Measurements from ENCODE around the gene SPAG9.
A peak's percentile ranks its signal among the peaks of the same experiment; 100 is the strongest.

Gene SPAG9, protein sequence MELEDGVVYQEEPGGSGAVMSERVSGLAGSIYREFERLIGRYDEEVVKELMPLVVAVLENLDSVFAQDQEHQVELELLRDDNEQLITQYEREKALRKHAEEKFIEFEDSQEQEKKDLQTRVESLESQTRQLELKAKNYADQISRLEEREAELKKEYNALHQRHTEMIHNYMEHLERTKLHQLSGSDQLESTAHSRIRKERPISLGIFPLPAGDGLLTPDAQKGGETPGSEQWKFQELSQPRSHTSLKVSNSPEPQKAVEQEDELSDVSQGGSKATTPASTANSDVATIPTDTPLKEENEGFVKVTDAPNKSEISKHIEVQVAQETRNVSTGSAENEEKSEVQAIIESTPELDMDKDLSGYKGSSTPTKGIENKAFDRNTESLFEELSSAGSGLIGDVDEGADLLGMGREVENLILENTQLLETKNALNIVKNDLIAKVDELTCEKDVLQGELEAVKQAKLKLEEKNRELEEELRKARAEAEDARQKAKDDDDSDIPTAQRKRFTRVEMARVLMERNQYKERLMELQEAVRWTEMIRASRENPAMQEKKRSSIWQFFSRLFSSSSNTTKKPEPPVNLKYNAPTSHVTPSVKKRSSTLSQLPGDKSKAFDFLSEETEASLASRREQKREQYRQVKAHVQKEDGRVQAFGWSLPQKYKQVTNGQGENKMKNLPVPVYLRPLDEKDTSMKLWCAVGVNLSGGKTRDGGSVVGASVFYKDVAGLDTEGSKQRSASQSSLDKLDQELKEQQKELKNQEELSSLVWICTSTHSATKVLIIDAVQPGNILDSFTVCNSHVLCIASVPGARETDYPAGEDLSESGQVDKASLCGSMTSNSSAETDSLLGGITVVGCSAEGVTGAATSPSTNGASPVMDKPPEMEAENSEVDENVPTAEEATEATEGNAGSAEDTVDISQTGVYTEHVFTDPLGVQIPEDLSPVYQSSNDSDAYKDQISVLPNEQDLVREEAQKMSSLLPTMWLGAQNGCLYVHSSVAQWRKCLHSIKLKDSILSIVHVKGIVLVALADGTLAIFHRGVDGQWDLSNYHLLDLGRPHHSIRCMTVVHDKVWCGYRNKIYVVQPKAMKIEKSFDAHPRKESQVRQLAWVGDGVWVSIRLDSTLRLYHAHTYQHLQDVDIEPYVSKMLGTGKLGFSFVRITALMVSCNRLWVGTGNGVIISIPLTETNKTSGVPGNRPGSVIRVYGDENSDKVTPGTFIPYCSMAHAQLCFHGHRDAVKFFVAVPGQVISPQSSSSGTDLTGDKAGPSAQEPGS (N-terminal part only)

DNA sequence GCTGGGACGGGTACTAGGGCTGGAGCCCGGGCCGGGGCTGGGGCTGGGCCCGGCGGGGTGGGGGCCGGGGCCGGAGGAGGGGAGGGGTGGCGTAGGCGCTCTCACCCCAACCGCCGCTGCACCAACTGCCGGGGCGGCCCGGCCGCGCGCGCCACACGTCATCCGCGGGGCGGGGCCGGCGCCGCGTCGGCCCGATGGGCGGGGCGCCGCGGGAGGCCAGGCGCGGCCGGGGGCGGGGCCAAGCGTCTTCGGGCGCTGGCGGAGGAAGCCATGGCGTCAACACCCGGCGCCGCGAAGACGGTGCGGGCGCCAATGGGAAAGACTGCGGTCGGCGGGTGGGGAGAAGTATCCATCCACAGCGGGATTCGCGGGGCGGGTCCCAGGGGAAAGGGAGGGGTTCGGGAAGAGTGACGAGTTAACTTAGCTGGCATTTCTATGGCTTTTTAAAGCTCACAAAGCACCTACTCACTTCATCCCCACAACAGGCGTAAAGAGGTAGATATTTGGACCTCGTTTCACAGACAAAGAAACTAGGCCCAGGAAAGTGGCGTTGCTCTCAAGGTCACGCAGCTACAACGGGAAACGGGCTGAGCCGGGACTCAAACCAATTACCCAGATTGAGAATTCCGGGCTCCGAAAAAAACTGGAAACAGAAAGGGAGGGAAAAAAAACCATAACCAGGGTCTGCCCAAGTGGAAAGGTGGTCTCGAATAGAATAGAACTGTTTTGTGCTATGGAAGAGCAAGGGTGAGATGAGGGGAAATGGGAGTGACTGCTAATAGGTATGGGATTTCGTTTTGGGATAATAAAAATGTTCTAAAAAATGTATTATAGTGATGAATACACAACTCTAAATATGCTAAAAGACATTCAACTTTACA, at the start of gene SPAG9:
Gene SPAG9, minus strand, starts transcription at position 130 of the 881 bp plus-strand sequence. CDS start 212 bp downstream, outside the sequence.
- H3K27me3 ChIP-seq (ENCODE audit: insufficient read depth, low read length): no peaks in the 10 kb centered on the region
- peak within 1 kb of the TSS; percentile 70 for H2AFZ ChIP-seq (ENCODE audit: low read depth, low read length)
- peak within 1 kb of the TSS; percentile 87 for H3K4me3 ChIP-seq (ENCODE audit: low read length)
- H3K9me3 ChIP-seq (ENCODE audit: low read length): no peaks in the 10 kb centered on the region
- peaks cover 22% of the 10 kb centered on the region for H3K4me1 ChIP-seq (ENCODE audit: insufficient read depth, low read length)
- no peaks in the 10 kb centered on the region for H3K36me3 ChIP-seq (ENCODE audit: insufficient read depth, low read length)

DNA sequence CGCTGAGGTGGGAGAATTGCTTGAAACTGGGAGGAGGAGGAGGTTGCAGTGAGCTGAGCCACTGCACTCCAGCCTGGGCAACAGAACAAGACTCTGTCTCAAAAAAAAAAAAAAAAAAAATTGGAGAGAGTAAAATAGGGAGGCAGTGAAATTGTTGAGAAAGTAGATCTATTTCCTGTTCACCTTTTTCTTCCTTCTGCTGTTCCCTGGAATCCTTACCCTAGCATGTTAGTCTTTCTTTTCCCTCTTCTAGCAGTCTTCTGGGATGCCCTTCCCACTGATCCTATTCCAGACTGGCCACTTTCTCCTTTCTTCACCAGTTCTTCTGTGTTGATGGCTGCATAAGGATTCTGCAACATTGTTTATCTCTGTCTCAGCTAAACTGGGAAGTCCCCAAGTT, 48.7 kb upstream of the SPAG9 start:
- H3K4me1 ChIP-seq (ENCODE audit: insufficient read depth, low read length): peaks cover 8% of the 10 kb centered on the region
- no peaks in the 10 kb centered on the region for H3K27me3 ChIP-seq (ENCODE audit: insufficient read depth, low read length)
- H3K36me3 ChIP-seq (ENCODE audit: insufficient read depth, low read length): peaks cover 37% of the 10 kb centered on the region
- no peak overlapping the region for H3K4me3 ChIP-seq (ENCODE audit: low read length)
- H3K9me3 ChIP-seq (ENCODE audit: low read length): no peaks in the 10 kb centered on the region
- H2AFZ ChIP-seq (ENCODE audit: low read depth, low read length): no peak overlapping the region

DNA sequence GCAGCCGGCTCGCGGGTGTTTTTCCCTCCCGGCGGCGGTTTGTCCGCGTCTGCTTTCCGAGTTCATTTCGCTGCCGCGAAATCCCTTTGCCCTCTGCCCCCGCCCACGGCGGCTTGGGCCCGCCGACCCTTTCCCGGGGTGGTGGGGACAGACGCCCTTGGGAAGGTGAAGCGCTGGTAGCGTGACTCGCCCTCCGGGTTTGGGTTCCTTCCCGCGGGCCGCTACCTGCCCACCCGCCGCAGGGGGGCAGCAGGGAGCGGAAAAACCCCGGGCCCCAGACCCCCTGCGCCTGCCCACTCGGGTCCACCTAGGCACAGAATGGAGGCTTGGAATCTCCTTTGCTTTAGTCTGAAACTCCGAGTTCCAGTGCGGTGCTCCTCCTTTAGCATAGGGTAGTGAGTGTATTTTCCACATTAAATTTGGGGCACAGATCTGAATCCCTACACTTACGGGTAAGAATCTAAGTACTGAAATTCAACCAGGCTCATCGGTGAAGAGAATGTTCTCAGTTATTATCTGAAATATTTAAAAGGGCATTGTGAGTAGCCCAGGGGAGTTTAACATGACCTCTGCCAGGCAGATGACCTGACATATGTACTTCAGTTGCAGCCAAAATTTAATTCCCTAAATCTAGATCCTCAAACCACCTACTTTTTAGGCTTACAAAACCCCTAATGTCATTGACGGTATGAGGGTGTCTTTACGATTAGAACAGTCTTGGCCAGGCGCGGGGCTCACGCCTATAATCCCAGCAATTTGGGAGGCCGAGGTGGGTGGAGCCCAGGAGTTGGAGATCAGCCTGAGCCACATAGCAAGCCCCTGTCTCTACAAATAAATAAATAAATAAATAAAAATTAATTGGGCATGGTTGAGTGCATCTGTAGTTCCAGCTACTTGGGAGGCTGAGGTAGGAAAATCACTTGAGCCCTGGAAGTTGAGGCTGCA, 46.6 kb upstream of the SPAG9 start:
- Histone ChIP-seq H3K4me3 (ENCODE audit: low read length) (peak overlapping the region; percentile 57), H3K36me3 (ENCODE audit: insufficient read depth, low read length) (peaks cover 43% of the 10 kb centered on the region), H3K27me3 (ENCODE audit: insufficient read depth, low read length) (no peaks in the 10 kb centered on the region), H3K9me3 (ENCODE audit: low read length) (no peaks in the 10 kb centered on the region), H3K4me1 (ENCODE audit: insufficient read depth, low read length) (peaks cover 8% of the 10 kb centered on the region), H2AFZ (ENCODE audit: low read depth, low read length) (peak overlapping the region; percentile 78)

DNA sequence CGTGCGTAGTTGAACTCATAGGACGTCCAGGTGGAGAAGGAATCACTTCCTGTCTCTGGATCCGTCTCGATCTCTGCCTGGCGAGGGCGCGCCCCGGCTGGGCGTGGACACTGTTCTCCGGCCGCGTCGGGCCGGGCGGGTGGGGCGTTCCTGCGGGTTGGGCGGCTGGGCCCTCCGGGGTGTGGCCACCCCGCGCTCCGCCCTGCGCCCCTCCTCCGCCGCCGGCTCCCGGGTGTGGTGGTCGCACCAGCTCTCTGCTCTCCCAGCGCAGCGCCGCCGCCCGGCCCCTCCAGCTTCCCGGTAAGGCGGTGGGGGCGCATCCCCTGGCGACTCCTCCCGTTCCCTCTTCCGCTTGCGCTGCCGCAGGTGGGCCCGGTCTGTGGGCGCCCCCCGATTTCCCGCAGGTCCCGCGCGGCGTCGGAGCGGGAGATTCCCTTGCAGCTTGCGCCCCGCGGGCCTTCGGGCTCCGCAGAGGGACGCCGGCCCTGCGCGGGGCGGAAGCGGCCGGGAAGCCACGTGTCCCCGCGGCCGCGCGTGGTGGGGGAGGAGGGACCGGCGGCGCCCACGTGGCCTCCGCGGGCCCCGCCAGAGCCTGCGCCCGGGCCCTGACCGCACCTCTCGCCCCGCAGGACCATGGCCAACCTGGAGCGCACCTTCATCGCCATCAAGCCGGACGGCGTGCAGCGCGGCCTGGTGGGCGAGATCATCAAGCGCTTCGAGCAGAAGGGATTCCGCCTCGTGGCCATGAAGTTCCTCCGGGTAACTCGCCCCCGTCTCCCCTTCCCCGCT, 45.7 kb upstream of the SPAG9 start, which contains the start of gene NME2:
Gene NME2, plus strand, starts transcription at position 214 of the 789 bp plus-strand sequence. Its CDS starts 420 bp downstream, at position 634.
- peak within 1 kb of the TSS; percentile 78 for H2AFZ ChIP-seq (ENCODE audit: low read depth, low read length)
- peaks cover 8% of the 10 kb centered on the region for H3K4me1 ChIP-seq (ENCODE audit: insufficient read depth, low read length)
- H3K36me3 ChIP-seq (ENCODE audit: insufficient read depth, low read length): peaks cover 46% of the 10 kb centered on the region
- H3K27me3 ChIP-seq (ENCODE audit: insufficient read depth, low read length): no peaks in the 10 kb centered on the region
- H3K4me3 ChIP-seq (ENCODE audit: low read length): peak within 1 kb of the TSS; percentile 57
- H3K9me3 ChIP-seq (ENCODE audit: low read length): no peaks in the 10 kb centered on the region

DNA sequence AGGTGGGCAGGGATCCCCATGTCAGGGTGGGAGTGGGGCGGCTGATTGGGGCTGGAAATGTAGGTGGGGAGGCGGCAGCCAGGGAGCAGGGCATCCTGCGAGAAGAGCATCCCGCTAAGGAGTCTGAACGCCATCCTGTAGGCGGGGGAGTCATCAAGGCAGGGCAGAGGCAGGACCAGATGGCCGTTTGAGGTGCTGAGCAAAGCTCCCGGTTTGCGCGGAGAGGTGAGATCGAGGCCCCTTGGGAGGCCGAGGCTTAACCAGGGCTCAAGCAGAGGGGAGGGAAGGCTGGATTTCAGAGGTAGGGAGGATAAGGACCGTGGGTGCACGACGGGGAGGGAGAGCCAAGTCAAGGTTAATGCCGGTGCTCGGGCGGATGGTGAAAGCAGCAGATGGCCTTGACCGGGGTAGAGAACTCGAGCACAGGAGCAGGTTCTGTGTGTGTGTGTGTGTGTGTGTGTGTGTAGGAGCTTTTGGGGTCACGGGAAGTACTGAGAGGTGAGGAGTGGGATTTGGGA, 45.1 kb upstream of the SPAG9 start:
- Histone ChIP-seq H3K9me3 (ENCODE audit: low read length) (no peaks in the 10 kb centered on the region), H3K4me1 (ENCODE audit: insufficient read depth, low read length) (peaks cover 8% of the 10 kb centered on the region), H2AFZ (ENCODE audit: low read depth, low read length) (peak overlapping the region; percentile 78), H3K4me3 (ENCODE audit: low read length) (peak overlapping the region; percentile 57), H3K27me3 (ENCODE audit: insufficient read depth, low read length) (no peaks in the 10 kb centered on the region), H3K36me3 (ENCODE audit: insufficient read depth, low read length) (peaks cover 44% of the 10 kb centered on the region)

DNA sequence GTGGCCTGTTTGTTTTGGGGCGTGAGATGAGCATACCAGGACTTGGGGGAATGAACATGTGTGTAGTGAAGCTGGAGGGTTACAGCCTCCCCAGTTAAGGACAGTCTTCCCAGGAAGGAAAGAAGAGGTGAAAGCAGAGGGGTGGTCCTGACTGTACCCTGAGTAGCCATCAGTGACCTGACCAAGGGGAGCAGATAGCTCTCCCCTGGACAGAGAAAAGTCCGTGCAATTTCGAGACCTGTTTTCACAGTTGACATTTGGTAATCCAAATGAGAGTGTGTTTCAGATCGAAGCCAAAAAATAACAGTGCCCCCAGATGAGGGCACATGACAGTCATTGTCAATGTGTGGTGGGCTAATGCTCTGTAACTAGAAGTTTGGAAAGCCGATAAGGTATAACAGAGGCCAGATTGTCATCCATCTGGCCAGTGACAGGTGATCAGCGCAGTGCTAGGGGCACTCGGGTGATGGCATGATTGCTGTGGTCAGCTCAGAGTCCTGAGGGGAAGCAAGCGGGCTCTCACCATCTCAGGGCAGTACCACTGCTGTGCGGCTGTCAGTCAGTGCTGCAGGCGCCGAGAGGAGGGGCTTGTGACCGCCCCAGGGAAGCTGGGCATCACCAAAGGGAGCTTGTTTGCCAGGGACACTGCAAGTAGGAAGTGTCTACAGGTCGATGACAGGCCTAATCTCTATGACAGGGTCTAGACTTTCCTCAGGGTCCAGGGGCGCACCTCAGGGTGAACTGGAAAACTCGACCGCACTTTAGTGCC, 44.4 kb upstream of the SPAG9 start:
- Histone ChIP-seq H3K4me1 (ENCODE audit: insufficient read depth, low read length) (peaks cover 8% of the 10 kb centered on the region), H3K4me3 (ENCODE audit: low read length) (peak overlapping the region; percentile 57), H3K9me3 (ENCODE audit: low read length) (no peaks in the 10 kb centered on the region), H3K27me3 (ENCODE audit: insufficient read depth, low read length) (no peaks in the 10 kb centered on the region), H3K36me3 (ENCODE audit: insufficient read depth, low read length) (peaks cover 46% of the 10 kb centered on the region), H2AFZ (ENCODE audit: low read depth, low read length) (no peak overlapping the region)

DNA sequence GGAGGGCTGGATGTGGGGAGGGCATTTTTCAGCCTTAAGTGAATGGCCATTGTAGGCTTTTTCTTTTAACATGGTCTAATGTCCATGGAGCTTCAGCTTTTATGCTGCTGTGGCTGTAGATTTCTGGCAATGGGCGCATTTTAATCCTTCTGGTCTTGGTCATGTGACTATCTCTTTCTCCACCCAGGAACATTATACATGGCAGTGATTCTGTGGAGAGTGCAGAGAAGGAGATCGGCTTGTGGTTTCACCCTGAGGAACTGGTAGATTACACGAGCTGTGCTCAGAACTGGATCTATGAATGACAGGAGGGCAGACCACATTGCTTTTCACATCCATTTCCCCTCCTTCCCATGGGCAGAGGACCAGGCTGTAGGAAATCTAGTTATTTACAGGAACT, 40.9 kb upstream of the SPAG9 start:
- H3K4me3 ChIP-seq (ENCODE audit: low read length): no peak overlapping the region
- no peaks in the 10 kb centered on the region for H3K9me3 ChIP-seq (ENCODE audit: low read length)
- H3K36me3 ChIP-seq (ENCODE audit: insufficient read depth, low read length): peaks cover 55% of the 10 kb centered on the region
- no peak overlapping the region for H2AFZ ChIP-seq (ENCODE audit: low read depth, low read length)
- H3K27me3 ChIP-seq (ENCODE audit: insufficient read depth, low read length): no peaks in the 10 kb centered on the region
- H3K4me1 ChIP-seq (ENCODE audit: insufficient read depth, low read length): peaks cover 5% of the 10 kb centered on the region

DNA sequence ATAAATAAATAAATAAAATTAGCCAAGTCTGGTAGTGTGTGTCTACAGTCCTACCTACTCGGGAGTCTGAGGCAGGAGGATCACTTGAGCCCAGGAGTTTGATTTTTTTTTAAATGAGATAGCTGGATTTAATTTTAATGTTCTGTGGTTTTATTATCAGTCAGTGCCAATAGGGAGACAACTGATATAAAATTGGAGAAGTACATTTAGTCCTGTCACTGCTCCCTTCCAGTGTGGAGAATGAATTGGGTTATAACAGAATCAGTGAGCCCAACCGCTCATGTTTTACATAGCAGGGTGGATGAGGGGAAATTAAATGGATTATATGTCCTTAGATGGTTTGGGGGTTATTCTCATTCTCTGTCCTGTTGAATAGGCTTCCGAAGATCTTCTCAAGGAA, 38.9 kb upstream of the SPAG9 start:
- Histone ChIP-seq H2AFZ (ENCODE audit: low read depth, low read length) (no peak overlapping the region), H3K9me3 (ENCODE audit: low read length) (no peaks in the 10 kb centered on the region), H3K27me3 (ENCODE audit: insufficient read depth, low read length) (no peaks in the 10 kb centered on the region), H3K36me3 (ENCODE audit: insufficient read depth, low read length) (peaks cover 66% of the 10 kb centered on the region), H3K4me1 (ENCODE audit: insufficient read depth, low read length) (peaks cover 3% of the 10 kb centered on the region), H3K4me3 (ENCODE audit: low read length) (no peak overlapping the region)

DNA sequence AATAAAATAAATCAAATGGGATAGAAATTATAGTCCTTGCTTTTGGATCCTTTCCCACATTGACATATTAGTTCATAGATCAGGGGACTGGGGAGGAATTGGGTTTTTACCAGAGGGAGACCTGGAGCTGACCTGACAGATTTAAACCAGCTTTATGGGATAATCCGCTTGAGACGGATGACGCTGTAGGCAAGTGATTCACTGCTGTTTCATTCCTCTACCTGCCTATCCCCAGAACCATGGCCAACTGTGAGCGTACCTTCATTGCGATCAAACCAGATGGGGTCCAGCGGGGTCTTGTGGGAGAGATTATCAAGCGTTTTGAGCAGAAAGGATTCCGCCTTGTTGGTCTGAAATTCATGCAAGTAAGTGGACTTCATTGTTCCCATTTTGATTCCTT, 34.7 kb upstream of the SPAG9 start:
- Histone ChIP-seq H3K36me3 (ENCODE audit: insufficient read depth, low read length) (peaks cover 41% of the 10 kb centered on the region), H3K4me1 (ENCODE audit: insufficient read depth, low read length) (peaks cover 10% of the 10 kb centered on the region), H3K4me3 (ENCODE audit: low read length) (peak overlapping the region; percentile 79), H2AFZ (ENCODE audit: low read depth, low read length) (no peak overlapping the region), H3K9me3 (ENCODE audit: low read length) (no peaks in the 10 kb centered on the region), H3K27me3 (ENCODE audit: insufficient read depth, low read length) (no peaks in the 10 kb centered on the region)

DNA sequence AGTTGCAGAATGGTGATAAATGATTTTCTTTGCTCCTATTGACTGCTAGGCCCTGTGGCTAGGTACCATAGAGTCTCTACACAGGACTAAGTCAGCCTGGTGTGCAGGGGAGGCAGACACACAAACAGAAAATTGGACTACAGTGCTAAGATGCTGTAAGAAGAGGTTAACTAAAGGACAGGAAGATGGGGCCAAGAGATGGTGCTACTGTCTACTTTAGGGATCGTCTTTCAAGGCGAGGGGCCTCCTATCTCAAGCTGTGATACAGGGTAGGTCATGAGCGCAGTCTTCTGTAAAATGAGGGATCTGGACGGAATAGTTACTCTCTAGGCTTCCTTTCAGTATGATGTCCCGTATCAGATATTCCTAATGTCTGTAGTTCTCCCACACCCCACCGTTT, 33.5 kb upstream of the SPAG9 start:
- Histone ChIP-seq H3K36me3 (ENCODE audit: insufficient read depth, low read length) (peaks cover 33% of the 10 kb centered on the region), H3K9me3 (ENCODE audit: low read length) (no peaks in the 10 kb centered on the region), H2AFZ (ENCODE audit: low read depth, low read length) (peak overlapping the region; percentile 24), H3K4me3 (ENCODE audit: low read length) (peak overlapping the region; percentile 79), H3K4me1 (ENCODE audit: insufficient read depth, low read length) (peaks cover 10% of the 10 kb centered on the region), H3K27me3 (ENCODE audit: insufficient read depth, low read length) (no peaks in the 10 kb centered on the region)
